Mucosa of descending colon (tissue), 3 donors: ENCODE measurements around the gene NOTCH4. TPM values are rescaled to one million over a fixed set of nuclear protein-coding genes. Genes with fewer than 3 reads are reported as not detected.
A peak's percentile ranks its signal among the peaks of the same experiment; 100 is the strongest.

ENCODE experiments used
- ATAC-seq: fragments of 200-7000 bp; cut with Tn5 transposase; one replicate; pipeline ENCODE4 v1.9.1; 2020; ENCODE audit warnings: mild to moderate bottlenecking, moderate library complexity
- DNase-seq, 3 donors: peaks; one replicate each; pipeline ENCODE4 v3.0.0-alpha.2; 2020
- H3K36me3 ChIP-seq: fragments of 200-600 bp; one replicate; pipeline ENCODE4 v1.8.0; 2021; ENCODE audit warnings: low read depth, mild to moderate bottlenecking
- H3K4me1 ChIP-seq: fragments of 200-600 bp; one replicate; pipeline ENCODE4 v1.8.0; 2021; ENCODE audit warnings: low read depth, mild to moderate bottlenecking
- H3K4me3 ChIP-seq: fragments of 200-600 bp; one replicate; pipeline ENCODE4 v1.8.0; 2021; ENCODE audit warnings: mild to moderate bottlenecking
- H3K9me3 ChIP-seq: fragments of 200-600 bp; one replicate; pipeline ENCODE4 v1.8.0; 2021; ENCODE audit warnings: mild to moderate bottlenecking
- intact Hi-C, 2 donors: fragments of 100-400 bp; cut with DNase I in 1 of 2; cut with micrococcal nuclease in 1 of 2; formaldehyde crosslinking; loops; one replicate each; pipeline versions ENCODE4 v1.11.0 to v1.11.1; 2022; cut with DNase I, micrococcal nuclease
- total RNA-seq, 3 donors: library from RNA; stranded (reverse); fragmentation: NEBNext Ultra II Directional in 2 of 3; extraction: Animal tissue kit (Norgen Biotek cat#: 25700) in 2 of 3; gene quantifications; one replicate each; pipeline versions ENCODE4 v1.2.1 to v1.2.4, GENCODE V29; 2021 to 2023
- TF ChIP-seq, protein P1 (sequence below): fragments of 200-600 bp; IDR thresholded peaks from one replicate; pipeline ENCODE4 v1.8.0; 2022; ENCODE audit warnings: antibody characterized with exemption, mild to moderate bottlenecking
- donor health status: DM: no; HTN: no; CAD: no; lungs with moderate emphysema.
- donor health status: DM: no; HTN: no; CAD: no.
- donor health status: DM: no; HTN: yes; CAD: no.

The NOTCH4 gene
- total RNA-seq, 3 donors from 2014 or later: 1.5 to 10.5 (median 4.0) TPM

DNA sequence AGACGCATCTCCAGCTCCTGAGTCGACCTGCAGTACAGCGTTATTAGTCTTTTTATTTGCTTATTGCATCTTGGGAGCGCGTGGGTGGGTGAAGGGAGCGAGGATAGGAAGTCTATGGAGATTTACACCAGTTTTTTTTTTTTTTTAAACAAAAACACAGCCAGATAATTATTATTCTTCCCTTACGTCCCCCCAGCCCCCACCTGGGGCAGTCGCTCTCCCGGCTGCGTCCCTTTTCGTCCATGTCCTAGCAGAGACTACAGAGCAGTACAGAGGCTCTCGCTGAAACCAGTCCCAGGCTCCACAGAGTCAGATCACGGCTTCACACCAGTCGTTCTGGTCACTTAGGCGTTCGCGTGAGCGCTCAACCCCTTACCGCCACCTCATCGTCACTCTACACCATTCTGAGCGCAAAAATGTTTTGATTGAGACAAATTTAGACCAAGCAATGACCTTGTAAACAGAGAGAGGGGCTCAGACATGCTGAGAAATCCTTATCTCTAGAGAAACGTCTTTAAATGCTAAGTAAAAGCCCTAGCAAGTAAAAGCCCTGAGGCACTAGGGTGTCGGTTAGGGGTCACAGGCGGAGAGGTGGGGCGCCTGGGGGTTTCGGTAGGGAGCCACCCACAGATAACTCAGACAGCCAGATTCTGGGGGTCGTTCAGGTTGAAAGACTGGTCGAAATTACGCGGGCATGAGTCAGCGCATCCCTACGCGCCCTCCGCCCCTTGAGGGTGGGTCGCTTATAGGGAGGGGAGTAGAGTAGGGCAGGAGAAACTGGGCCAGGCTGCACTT lies 70.9 kb downstream of the NOTCH4 start:
- DNase-seq (peak; percentile 38 to 61 (median 55)), ATAC-seq (no peak)
- TF ChIP-seq, protein P1, sequence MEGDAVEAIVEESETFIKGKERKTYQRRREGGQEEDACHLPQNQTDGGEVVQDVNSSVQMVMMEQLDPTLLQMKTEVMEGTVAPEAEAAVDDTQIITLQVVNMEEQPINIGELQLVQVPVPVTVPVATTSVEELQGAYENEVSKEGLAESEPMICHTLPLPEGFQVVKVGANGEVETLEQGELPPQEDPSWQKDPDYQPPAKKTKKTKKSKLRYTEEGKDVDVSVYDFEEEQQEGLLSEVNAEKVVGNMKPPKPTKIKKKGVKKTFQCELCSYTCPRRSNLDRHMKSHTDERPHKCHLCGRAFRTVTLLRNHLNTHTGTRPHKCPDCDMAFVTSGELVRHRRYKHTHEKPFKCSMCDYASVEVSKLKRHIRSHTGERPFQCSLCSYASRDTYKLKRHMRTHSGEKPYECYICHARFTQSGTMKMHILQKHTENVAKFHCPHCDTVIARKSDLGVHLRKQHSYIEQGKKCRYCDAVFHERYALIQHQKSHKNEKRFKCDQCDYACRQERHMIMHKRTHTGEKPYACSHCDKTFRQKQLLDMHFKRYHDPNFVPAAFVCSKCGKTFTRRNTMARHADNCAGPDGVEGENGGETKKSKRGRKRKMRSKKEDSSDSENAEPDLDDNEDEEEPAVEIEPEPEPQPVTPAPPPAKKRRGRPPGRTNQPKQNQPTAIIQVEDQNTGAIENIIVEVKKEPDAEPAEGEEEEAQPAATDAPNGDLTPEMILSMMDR: no peak
- intact Hi-C loops: no loop called here
- peaks cover 26% of the 10 kb centered on the region for H3K4me1 ChIP-seq
- H3K9me3 ChIP-seq: no peaks in the 10 kb centered on the region
- no peak overlapping the region for H3K4me3 ChIP-seq
- H3K36me3 ChIP-seq: no peaks in the 10 kb centered on the region

DNA sequence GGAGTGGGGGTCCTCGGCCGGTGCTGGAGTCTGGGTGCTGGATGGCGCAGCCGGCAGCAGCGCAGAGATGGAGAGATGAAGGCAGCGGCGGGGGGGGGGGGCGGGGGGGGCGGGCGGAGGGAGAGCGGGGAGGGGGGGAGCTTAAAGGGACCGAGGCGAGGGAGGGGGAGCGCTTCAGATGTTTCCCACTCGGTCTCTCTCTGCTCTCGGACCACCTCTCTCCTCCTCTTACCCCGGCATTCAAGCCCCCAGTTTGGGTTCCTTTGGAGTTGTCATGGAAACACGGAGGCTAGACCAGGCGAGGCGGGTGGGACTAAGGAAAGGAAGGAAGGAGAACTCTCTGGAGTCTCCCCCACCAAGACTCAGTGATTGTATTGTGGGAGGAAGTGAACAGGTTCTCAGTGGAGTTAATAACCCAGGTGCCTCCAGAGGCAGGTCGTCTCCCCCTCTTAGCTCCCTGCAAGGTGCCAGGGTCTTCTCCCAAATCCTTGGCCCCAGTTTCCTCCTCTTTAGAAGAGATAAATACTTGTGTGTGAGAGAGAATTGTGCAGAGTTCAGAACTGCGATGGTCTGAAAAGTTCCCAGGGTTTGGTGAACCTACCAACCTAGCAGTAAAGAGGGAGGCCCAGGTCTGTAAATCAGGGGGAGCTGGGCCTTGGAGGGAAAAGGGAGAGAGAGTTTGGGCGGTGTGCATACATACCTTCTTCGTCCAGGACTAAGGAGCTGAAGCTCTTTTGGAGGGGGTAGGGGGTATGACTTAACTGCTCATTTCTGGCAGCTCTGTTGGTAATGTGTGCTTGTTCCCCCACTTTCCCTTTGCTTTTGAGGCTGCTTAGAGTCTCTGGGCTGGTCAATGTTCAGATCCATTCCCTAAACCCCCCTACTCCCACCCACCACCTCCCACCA lies 71.8 kb downstream of the NOTCH4 start, which contains the start of gene PRRT1:
Gene PRRT1, minus strand, starts transcription at position 77 of the 906 bp plus-strand sequence. CDS start 112 bp downstream, outside the sequence.
- Histone ChIP-seq H3K9me3 (no peaks in the 10 kb centered on the region), H3K36me3 (no peaks in the 10 kb centered on the region), H3K4me3 (no peak within 1 kb of the TSS), H3K4me1 (peaks cover 26% of the 10 kb centered on the region)
- ATAC-seq (no peak), DNase-seq (no peak)
- intact Hi-C loops: no loop called here
- TF ChIP-seq, protein P1: no peak

DNA sequence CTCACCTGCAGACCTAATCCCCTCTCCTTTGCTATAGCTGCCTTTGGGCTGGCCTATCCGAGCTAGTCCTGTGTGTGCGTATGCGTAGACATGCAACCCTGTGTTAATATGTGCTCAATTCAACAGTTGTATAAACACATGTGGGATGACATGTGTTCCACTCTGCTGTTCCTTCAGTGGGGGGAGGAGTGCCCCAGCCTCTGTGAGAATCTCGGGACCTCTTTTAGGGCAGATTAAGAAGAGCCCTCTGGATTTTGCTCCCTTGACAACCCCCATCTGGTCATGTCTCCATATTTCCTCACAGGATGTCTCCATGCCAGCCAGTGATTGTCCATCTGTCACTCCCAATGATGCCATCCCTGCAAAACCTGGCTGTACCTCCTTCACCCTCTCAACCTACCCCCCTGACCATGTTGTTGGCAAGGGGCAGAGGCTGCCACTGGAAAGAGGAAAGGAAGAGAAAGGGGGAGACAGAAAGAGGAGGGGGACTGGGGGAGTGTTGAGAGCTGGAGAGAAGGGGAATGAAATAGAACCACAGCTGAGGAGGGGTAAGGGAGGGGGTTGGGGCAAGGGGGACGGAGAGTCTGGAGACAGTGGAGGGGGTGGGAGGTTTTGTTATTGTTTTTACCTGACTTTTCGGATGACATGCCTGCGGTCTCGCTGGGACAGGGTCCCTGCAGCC lies 72.5 kb downstream of the NOTCH4 start:
- Histone ChIP-seq H3K36me3 (no peaks in the 10 kb centered on the region), H3K4me1 (peaks cover 25% of the 10 kb centered on the region), H3K4me3 (no peak overlapping the region), H3K9me3 (no peaks in the 10 kb centered on the region)
- TF ChIP-seq, protein P1: no peak
- DNase-seq: no peak
- no peak for ATAC-seq
- intact Hi-C loops: no loop called here

DNA sequence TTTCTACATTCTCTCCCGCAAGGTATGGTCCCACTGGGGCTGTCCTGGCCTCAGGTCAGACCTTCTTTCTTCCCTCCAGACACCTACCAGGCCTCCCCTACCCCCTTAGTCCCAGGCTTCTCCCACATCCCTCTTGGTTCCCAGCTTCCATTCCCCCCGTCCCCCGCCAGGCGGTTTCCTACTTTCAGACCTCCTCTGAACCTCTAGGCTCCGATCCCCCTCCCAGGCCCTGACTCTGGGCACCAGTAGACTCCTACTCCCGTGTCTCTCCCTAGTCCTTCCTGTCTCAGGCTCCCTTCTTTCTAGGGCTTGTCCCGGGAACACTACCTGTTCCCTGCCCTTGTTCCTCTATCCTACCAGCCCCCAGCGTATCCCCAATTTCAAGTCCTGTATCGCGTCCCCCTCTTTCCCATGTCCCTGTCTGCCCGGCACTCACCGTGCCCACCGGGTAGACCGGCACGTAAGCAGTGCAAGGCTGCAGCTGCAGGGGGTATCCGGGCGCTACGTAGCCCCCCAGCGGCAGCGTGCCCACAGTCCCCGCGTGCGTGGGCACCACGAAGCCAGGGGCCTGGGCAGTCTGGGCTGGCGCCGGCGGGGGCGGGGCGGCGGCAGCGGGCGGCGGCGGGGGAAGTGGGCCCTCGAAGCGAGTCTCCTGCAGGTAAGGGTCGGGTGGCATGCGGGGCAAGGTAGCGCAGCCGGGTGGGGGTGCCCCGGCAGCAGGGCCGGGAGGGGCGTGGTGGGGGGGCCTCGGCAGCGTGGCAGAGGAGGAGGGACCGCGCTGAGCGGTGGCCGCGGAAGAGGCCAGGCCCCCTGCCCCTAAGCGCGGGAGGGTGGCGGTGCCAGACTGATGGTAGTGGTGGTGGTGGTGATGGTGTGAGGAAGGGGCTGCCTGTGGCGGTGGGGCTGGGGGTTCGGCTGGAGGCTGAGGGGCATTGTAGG lies 73.7 kb downstream of the NOTCH4 start:
- TF ChIP-seq, protein P1: no peak
- no peak overlapping the region for H3K4me3 ChIP-seq
- ATAC-seq (no peak), DNase-seq (no peak)
- H3K4me1 ChIP-seq: peaks cover 16% of the 10 kb centered on the region
- H3K9me3 ChIP-seq: no peaks in the 10 kb centered on the region
- no peaks in the 10 kb centered on the region for H3K36me3 ChIP-seq
- intact Hi-C loops: no loop called here
